ENCODE measurements around the gene AP3B1. TPM values are rescaled to one million over a fixed set of nuclear protein-coding genes. Genes with fewer than 3 reads are reported as not detected.

The AP3B1 gene
- total RNA-seq, 1 experiment from 2014 or later: 45.3 TPM

GRCh38 chr5:77985247-77985646 is 309.3 kb downstream of the AP3B1 start:
- BruUV-seq (replicated peaks): no TSS peak
- Histone ChIP-seq H3K36me3 (ENCODE audit: insufficient read depth, low read length, poor library complexity, severe bottlenecking) (no peaks in the 10 kb centered on the region), H3K9me3 (ENCODE audit: low read depth, low read length, poor library complexity, severe bottlenecking) (no peaks in the 10 kb centered on the region), H3K27me3 (replicated peaks; ENCODE audit: insufficient read depth, low read depth, low read length, poor library complexity) (peaks cover 54% of the 10 kb centered on the region), H3K4me1 (ENCODE audit: insufficient read depth, low read length, poor library complexity, severe bottlenecking) (no peaks in the 10 kb centered on the region), H3K27ac (ENCODE audit: low read depth, low read length, poor library complexity, severe bottlenecking) (no peak overlapping the region), H3K4me3 (ENCODE audit: low read depth, low read length, poor library complexity, severe bottlenecking) (no peak overlapping the region)
- ChIA-PET CTCF (no interaction called here), POLR2A (ENCODE audit: low non-redundant PET) (interaction anchor here (0.5 kb wide), 1 partner anchor 142 kb away, joined by 3 read pairs; no protein-coding TSS in a partner anchor)
- TF ChIP-seq EZH2 (IDR thresholded peaks at IDR 0.05; ENCODE audit: borderline replicate concordance, low read depth, low read length, poor library complexity, severe bottlenecking): no peak
- no peak for TF ChIP-seq CTCF (conservative IDR thresholded peaks at IDR 0.05; ENCODE audit: low read depth, low read length)
- intact Hi-C loops (cut with micrococcal nuclease; ENCODE audit: unreplicated experiment): no loop called here
- no peak for DNase-seq (ENCODE audit: low spot score)

GRCh38 chr5:77984587-77984986 is 309.9 kb downstream of the AP3B1 start:
- H3K27ac ChIP-seq (ENCODE audit: low read depth, low read length, poor library complexity, severe bottlenecking): no peak overlapping the region
- no TSS peak for BruUV-seq (replicated peaks)
- POLR2A ChIA-PET (ENCODE audit: low non-redundant PET): no interaction called here
- CTCF ChIA-PET: interaction anchor here (0.6 kb wide), 1 partner anchor 150 kb away, joined by 3 read pairs; no protein-coding TSS in a partner anchor
- intact Hi-C loops (cut with micrococcal nuclease; ENCODE audit: unreplicated experiment): no loop called here
- peaks cover 60% of the 10 kb centered on the region for H3K27me3 ChIP-seq (replicated peaks; ENCODE audit: insufficient read depth, low read depth, low read length, poor library complexity)
- no peaks in the 10 kb centered on the region for H3K36me3 ChIP-seq (ENCODE audit: insufficient read depth, low read length, poor library complexity, severe bottlenecking)
- TF ChIP-seq CTCF (conservative IDR thresholded peaks at IDR 0.05; ENCODE audit: low read depth, low read length) (no peak), EZH2 (IDR thresholded peaks at IDR 0.05; ENCODE audit: borderline replicate concordance, low read depth, low read length, poor library complexity, severe bottlenecking) (no peak)
- no peaks in the 10 kb centered on the region for H3K4me1 ChIP-seq (ENCODE audit: insufficient read depth, low read length, poor library complexity, severe bottlenecking)
- no peak for DNase-seq (ENCODE audit: low spot score)
- no peak overlapping the region for H3K4me3 ChIP-seq (ENCODE audit: low read depth, low read length, poor library complexity, severe bottlenecking)
- H3K9me3 ChIP-seq (ENCODE audit: low read depth, low read length, poor library complexity, severe bottlenecking): no peaks in the 10 kb centered on the region

- Histone ChIP-seq H3K27ac (ENCODE audit: low read depth, low read length, poor library complexity, severe bottlenecking) (no peak overlapping the region), H3K4me1 (ENCODE audit: insufficient read depth, low read length, poor library complexity, severe bottlenecking) (no peaks in the 10 kb centered on the region), H3K9me3 (ENCODE audit: low read depth, low read length, poor library complexity, severe bottlenecking) (no peaks in the 10 kb centered on the region), H3K27me3 (replicated peaks; ENCODE audit: insufficient read depth, low read depth, low read length, poor library complexity) (peaks cover 70% of the 10 kb centered on the region), H3K36me3 (ENCODE audit: insufficient read depth, low read length, poor library complexity, severe bottlenecking) (no peaks in the 10 kb centered on the region), H3K4me3 (ENCODE audit: low read depth, low read length, poor library complexity, severe bottlenecking) (no peak overlapping the region)
- no peak for TF ChIP-seq EZH2 (IDR thresholded peaks at IDR 0.05; ENCODE audit: borderline replicate concordance, low read depth, low read length, poor library complexity, severe bottlenecking)
- TF ChIP-seq CTCF (conservative IDR thresholded peaks at IDR 0.05; ENCODE audit: low read depth, low read length): no peak
- DNase-seq (ENCODE audit: low spot score): no peak
- ChIA-PET POLR2A (ENCODE audit: low non-redundant PET) (no interaction called here), CTCF (interaction anchor here (0.7 kb wide), 1 partner anchor 688 kb away, joined by 4 read pairs; no protein-coding TSS in a partner anchor)
- BruUV-seq (replicated peaks): no TSS peak
- intact Hi-C loops (cut with micrococcal nuclease; ENCODE audit: unreplicated experiment): no loop called here
Measured at GRCh38 chr5:77983482-77984199, 310.9 kb downstream of the AP3B1 start.
